Measurements from ENCODE around the gene TBL1Y.

DNA sequence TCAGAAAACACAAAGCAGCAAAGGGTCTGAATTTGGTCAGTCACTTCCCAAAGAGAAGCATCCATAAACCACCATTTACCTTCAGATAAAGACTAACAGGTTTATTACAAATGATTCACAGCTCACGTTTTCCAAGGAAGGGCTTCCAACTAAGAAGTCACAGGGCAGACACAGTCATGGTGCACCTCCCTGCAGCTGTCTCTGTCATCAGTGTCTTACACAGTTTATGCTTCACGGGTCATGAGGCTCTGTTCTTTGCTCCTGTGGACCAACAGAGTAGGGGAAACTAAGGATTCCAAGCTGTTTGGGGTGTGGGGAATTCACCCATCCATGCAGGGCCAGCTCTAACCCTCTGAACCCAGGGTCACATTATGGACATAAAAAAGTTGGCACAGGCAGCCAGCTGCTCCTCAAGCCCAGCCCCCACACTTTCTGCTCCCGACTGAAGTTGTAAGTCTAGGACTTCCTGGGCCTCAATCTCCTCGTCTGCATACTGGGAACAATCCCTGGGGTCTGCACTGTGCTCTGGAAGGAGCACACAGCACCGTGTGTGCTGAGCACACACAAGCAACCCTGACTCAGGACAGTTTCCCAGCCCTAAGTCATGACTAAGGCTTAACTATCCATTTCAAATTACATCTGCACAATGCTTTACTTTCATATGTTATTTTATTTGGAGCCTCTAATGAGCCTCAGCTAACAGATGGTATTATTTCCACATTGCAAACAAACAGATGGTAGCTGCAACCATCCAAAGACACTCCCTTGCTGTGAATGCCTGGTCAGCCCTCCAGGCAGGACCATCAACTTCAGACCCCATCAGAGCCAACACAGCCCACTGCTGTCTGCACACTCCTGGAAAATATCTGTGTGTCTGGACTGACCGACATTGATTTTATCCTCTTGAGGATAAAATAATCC is 214.9 kb downstream of the TBL1Y start:
- TF ChIP-seq, protein P1, sequence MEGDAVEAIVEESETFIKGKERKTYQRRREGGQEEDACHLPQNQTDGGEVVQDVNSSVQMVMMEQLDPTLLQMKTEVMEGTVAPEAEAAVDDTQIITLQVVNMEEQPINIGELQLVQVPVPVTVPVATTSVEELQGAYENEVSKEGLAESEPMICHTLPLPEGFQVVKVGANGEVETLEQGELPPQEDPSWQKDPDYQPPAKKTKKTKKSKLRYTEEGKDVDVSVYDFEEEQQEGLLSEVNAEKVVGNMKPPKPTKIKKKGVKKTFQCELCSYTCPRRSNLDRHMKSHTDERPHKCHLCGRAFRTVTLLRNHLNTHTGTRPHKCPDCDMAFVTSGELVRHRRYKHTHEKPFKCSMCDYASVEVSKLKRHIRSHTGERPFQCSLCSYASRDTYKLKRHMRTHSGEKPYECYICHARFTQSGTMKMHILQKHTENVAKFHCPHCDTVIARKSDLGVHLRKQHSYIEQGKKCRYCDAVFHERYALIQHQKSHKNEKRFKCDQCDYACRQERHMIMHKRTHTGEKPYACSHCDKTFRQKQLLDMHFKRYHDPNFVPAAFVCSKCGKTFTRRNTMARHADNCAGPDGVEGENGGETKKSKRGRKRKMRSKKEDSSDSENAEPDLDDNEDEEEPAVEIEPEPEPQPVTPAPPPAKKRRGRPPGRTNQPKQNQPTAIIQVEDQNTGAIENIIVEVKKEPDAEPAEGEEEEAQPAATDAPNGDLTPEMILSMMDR (conservative IDR thresholded peaks at IDR 0.05 in 1 of 2, IDR thresholded peaks at IDR 0.05 in 1 of 2; ENCODE audit: extremely low read depth in 1 of 2, insufficient read depth in 1 of 2, low read depth in 1 of 2, low read length in 2 of 2) = no peak
- no peak for TF ChIP-seq EZH2 (IDR thresholded peaks at IDR 0.05; ENCODE audit: borderline replicate concordance, low read length)

All from mammary epithelial cell (primary cell).